Measurements from ENCODE around the gene DIAPH1. TPM values are rescaled to one million over a fixed set of nuclear protein-coding genes. Genes with fewer than 3 reads are reported as not detected.

The DIAPH1 gene
- total RNA-seq, 1 donor from 2014 or later, result 118 TPM

DNA sequence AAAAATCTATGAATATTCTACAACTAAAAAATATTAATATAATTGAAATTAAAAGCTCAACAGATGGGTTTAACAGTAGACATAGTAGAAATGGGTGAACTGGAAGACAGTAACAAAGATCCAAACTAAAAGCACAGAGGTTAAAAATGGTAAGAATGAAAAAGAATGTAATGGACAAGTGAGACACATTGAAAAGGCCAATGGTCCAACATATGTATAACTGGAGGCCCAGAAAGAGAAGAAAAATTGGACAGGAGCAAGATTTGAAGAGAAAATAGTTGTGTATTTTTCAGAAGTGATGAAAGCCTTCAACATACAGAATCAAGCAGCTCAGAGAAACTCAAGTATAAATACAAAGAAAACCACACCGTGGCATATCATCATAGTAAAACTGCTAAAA is 71.3 kb downstream of the DIAPH1 start:
- H3K4me3 ChIP-seq, result no peak overlapping the region
- no peak for ATAC-seq
- TF ChIP-seq, protein P1, sequence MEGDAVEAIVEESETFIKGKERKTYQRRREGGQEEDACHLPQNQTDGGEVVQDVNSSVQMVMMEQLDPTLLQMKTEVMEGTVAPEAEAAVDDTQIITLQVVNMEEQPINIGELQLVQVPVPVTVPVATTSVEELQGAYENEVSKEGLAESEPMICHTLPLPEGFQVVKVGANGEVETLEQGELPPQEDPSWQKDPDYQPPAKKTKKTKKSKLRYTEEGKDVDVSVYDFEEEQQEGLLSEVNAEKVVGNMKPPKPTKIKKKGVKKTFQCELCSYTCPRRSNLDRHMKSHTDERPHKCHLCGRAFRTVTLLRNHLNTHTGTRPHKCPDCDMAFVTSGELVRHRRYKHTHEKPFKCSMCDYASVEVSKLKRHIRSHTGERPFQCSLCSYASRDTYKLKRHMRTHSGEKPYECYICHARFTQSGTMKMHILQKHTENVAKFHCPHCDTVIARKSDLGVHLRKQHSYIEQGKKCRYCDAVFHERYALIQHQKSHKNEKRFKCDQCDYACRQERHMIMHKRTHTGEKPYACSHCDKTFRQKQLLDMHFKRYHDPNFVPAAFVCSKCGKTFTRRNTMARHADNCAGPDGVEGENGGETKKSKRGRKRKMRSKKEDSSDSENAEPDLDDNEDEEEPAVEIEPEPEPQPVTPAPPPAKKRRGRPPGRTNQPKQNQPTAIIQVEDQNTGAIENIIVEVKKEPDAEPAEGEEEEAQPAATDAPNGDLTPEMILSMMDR (IDR thresholded peaks at IDR 0.05), result no peak
- H3K27ac ChIP-seq, result no peak overlapping the region
- intact Hi-C loops (cut with DNase I), result no loop called here
- peaks cover 34% of the 10 kb centered on the region for H3K36me3 ChIP-seq
- no peak for DNase-seq
- H3K27me3 ChIP-seq (ENCODE audit: low read depth), result no peaks in the 10 kb centered on the region
- no peaks in the 10 kb centered on the region for H3K4me1 ChIP-seq
- peaks cover 19% of the 10 kb centered on the region for H3K9me3 ChIP-seq

DNA sequence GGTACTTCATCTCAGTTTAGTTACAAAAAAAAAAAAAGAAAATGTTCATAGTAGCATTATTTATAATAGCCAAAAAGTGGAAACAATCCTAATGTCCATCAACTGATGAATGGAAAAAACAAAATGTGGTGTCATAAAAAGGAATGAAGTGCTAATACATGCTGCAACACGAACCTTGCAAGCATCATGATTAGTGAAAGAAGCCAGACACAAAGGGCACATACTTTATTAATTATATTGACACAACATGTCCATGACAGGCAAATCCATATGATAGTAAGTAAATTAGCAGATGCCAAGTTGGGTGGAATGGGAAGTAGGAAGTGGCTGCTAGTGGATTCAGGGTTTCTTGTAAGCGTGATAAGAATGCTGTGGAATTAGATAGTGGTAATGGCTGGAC is 75.7 kb downstream of the DIAPH1 start:
- intact Hi-C loops (cut with DNase I), result no loop called here
- Histone ChIP-seq H3K9me3 (peaks cover 16% of the 10 kb centered on the region), H3K4me3 (no peak overlapping the region), H3K36me3 (peaks cover 18% of the 10 kb centered on the region), H3K4me1 (no peaks in the 10 kb centered on the region), H3K27ac (no peak overlapping the region), H3K27me3 (ENCODE audit: low read depth) (no peaks in the 10 kb centered on the region)
- TF ChIP-seq, protein P1 (IDR thresholded peaks at IDR 0.05), result no peak
- ATAC-seq, result no peak
- DNase-seq, result no peak

DNA sequence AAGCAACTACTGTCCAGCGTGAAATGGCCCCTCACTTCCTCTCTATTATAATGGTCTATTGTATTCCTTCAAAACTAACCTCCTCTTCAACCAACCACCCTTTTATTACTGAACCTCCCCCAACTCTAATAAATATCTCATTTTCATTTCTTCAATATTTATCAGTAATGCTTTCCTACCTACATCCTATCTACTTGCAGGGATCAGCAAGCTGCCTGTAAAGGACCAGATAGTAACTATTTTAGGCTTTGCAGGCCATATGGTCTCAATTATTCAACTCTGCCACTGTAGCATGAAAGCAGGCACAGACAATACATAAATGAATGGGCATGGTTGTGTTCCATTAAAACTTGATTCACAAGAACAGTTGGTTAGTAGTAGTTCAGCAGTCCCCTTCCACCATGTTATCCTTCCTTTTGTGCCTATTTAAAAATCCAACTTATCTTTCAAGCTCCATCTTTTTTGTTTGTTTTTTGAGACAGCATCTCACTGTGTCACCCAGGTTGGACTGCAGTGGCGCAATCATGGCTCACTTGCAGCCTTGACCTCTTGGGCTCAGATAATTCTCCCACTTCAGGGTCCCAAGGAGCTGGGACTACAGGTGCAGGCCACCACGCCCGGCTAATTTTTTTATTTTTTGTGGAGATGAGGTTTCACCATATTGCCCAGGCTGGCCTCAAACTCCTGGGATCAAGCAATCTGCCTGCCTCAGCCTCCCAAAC is 84.1 kb downstream of the DIAPH1 start:
- H3K27ac ChIP-seq, result no peak overlapping the region
- TF ChIP-seq, protein P1 (IDR thresholded peaks at IDR 0.05), result no peak
- H3K36me3 ChIP-seq, result peaks cover 43% of the 10 kb centered on the region
- intact Hi-C loops (cut with DNase I), result no loop called here
- no peak overlapping the region for H3K4me3 ChIP-seq
- peaks cover 3% of the 10 kb centered on the region for H3K4me1 ChIP-seq
- H3K27me3 ChIP-seq (ENCODE audit: low read depth), result no peaks in the 10 kb centered on the region
- H3K9me3 ChIP-seq, result no peaks in the 10 kb centered on the region
- no peak for ATAC-seq
- no peak for DNase-seq

DNA sequence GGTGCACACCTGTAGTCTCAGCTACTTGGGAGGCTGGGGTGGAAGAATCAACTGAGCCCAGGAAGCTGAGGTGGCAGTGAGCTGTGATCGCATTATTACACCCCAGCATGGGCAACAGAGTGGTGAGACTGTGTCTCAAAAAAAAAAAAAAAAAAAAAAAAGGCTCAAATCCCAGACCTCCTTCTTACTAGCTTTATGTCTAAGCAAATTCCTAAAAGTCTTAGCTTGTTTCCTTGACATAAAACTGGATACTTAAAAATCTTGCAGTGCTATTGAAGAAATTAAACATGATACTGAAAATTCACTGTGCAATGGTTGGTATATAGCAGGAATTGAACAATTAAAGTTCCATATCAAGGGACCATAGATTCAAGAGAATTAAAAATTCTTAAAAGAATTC is 84.9 kb downstream of the DIAPH1 start:
- Histone ChIP-seq H3K27ac (no peak overlapping the region), H3K27me3 (ENCODE audit: low read depth) (no peaks in the 10 kb centered on the region), H3K9me3 (no peaks in the 10 kb centered on the region), H3K36me3 (peaks cover 50% of the 10 kb centered on the region), H3K4me3 (no peak overlapping the region), H3K4me1 (peaks cover 10% of the 10 kb centered on the region)
- no peak for ATAC-seq
- DNase-seq, result no peak
- intact Hi-C loops (cut with DNase I), result no loop called here
- TF ChIP-seq, protein P1 (IDR thresholded peaks at IDR 0.05), result no peak

DNA sequence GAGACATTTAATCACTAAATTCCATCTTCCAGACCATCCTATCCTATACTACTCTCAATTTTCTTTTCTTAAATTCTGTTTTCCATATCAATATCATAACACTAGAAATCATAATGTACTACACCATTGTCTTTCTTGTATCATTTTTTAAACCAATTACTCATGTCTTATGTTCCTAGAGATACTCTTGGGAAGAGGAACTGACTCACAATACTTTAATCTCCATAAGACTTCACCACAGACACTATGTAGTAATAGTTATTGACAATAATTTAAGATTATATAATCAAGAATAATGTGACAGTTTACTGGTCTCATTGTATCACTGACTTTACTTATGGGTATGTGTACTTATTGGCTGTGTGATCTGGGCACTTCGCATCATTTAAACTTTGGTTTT is 86.1 kb downstream of the DIAPH1 start:
- intact Hi-C loops (cut with DNase I), result no loop called here
- Histone ChIP-seq H3K9me3 (no peaks in the 10 kb centered on the region), H3K4me1 (peaks cover 18% of the 10 kb centered on the region), H3K27me3 (ENCODE audit: low read depth) (no peaks in the 10 kb centered on the region), H3K27ac (no peak overlapping the region), H3K4me3 (no peak overlapping the region), H3K36me3 (peaks cover 62% of the 10 kb centered on the region)
- TF ChIP-seq, protein P1 (IDR thresholded peaks at IDR 0.05), result no peak
- DNase-seq, result no peak
- no peak for ATAC-seq

Measured in lower lobe of right lung (tissue), 2 donors.